ENCODE results near the gene SLC25A25. TPM values are rescaled to one million over a fixed set of nuclear protein-coding genes. Genes with fewer than 3 reads are reported as not detected.
A peak's percentile ranks its signal among the peaks of the same experiment; 100 is the strongest.

The SLC25A25 gene
- total RNA-seq, 1 donor from 2014 or later: 11.3 TPM

DNA sequence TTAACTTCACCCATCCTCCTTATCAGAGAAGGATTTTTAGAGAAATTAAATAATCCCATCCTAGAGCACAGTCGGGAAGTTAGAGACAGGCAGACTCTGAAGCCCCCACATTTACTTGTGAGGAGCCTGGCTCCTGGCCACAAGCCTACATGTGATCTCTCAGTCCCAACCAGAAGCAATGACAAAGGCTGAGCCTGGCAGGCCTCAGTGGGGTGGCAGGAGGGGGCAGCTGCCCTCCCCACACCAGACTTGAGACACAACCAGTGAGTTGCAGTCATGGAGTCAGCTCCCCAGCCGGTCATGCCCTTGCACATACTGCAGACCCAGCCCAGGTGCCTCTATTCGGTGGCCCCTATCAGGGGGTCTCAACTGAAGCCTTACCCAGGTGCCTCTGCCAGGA is 11.9 kb upstream of the SLC25A25 start:
- Mint-ChIP-seq H3K4me1 (ENCODE audit: low read depth) (peaks cover 1% of the 10 kb centered on the region), H3K27me3 (ENCODE audit: low read depth) (peaks cover 8% of the 10 kb centered on the region), H3K36me3 (ENCODE audit: low read depth) (peaks cover under 1% of the 10 kb centered on the region), H3K27ac (no peak overlapping the region), H3K9me3 (no peaks in the 10 kb centered on the region), H3K4me3 (ENCODE audit: low read depth) (no peak overlapping the region)
- no peak for DNase-seq (ENCODE audit: low spot score)
- intact Hi-C loops (cut with micrococcal nuclease): no loop called here

- Mint-ChIP-seq H3K27ac (no peak overlapping the region), H3K36me3 (ENCODE audit: low read depth) (peaks cover 9% of the 10 kb centered on the region), H3K4me1 (ENCODE audit: low read depth) (peaks cover 9% of the 10 kb centered on the region), H3K4me3 (ENCODE audit: low read depth) (no peak overlapping the region), H3K27me3 (ENCODE audit: low read depth) (peaks cover 8% of the 10 kb centered on the region), H3K9me3 (no peaks in the 10 kb centered on the region)
- intact Hi-C loops (cut with micrococcal nuclease): no loop called here
- DNase-seq (ENCODE audit: low spot score): no peak
These were observed 10.9 kb upstream of the SLC25A25 start for GRCh38 chr9:128056887-128057723.

GRCh38 chr9:128057724-128058409 is 10.2 kb upstream of the SLC25A25 start:
- H3K27me3 Mint-ChIP-seq (ENCODE audit: low read depth): peaks cover 8% of the 10 kb centered on the region
- DNase-seq (ENCODE audit: low spot score): no peak
- H3K27ac Mint-ChIP-seq: no peak overlapping the region
- no peaks in the 10 kb centered on the region for H3K9me3 Mint-ChIP-seq
- peaks cover 12% of the 10 kb centered on the region for H3K36me3 Mint-ChIP-seq (ENCODE audit: low read depth)
- H3K4me3 Mint-ChIP-seq (ENCODE audit: low read depth): no peak overlapping the region
- intact Hi-C loops (cut with micrococcal nuclease): no loop called here
- peaks cover 11% of the 10 kb centered on the region for H3K4me1 Mint-ChIP-seq (ENCODE audit: low read depth)

GRCh38 chr9:128059365-128059983 is 8.6 kb upstream of the SLC25A25 start:
- Mint-ChIP-seq H3K4me1 (ENCODE audit: low read depth) (peaks cover 11% of the 10 kb centered on the region), H3K4me3 (ENCODE audit: low read depth) (no peak overlapping the region), H3K27ac (no peak overlapping the region), H3K9me3 (no peaks in the 10 kb centered on the region), H3K36me3 (ENCODE audit: low read depth) (peaks cover 21% of the 10 kb centered on the region), H3K27me3 (ENCODE audit: low read depth) (no peaks in the 10 kb centered on the region)
- intact Hi-C loops (cut with micrococcal nuclease): no loop called here
- DNase-seq (ENCODE audit: low spot score): no peak

- peak overlapping the region; percentile 7 for H3K4me3 Mint-ChIP-seq (ENCODE audit: low read depth)
- no peak for DNase-seq (ENCODE audit: low spot score)
- peak overlapping the region; percentile 52 for H3K27ac Mint-ChIP-seq
- intact Hi-C loops (cut with micrococcal nuclease): loop anchor here (10.0 kb wide), 1 partner anchor 287 kb away; the partner anchor contains the start of gene SH2D3C
- H3K4me1 Mint-ChIP-seq (ENCODE audit: low read depth): peaks cover 23% of the 10 kb centered on the region
- no peaks in the 10 kb centered on the region for H3K9me3 Mint-ChIP-seq
- no peaks in the 10 kb centered on the region for H3K27me3 Mint-ChIP-seq (ENCODE audit: low read depth)
- H3K36me3 Mint-ChIP-seq (ENCODE audit: low read depth): peaks cover 28% of the 10 kb centered on the region
These were observed 6.6 kb upstream of the SLC25A25 start for GRCh38 chr9:128061275-128061960.

- H3K27ac Mint-ChIP-seq: no peak overlapping the region
- peaks cover 28% of the 10 kb centered on the region for H3K36me3 Mint-ChIP-seq (ENCODE audit: low read depth)
These were observed 5.8 kb upstream of the SLC25A25 start for GRCh38 chr9:128062279-128062678.

DNA sequence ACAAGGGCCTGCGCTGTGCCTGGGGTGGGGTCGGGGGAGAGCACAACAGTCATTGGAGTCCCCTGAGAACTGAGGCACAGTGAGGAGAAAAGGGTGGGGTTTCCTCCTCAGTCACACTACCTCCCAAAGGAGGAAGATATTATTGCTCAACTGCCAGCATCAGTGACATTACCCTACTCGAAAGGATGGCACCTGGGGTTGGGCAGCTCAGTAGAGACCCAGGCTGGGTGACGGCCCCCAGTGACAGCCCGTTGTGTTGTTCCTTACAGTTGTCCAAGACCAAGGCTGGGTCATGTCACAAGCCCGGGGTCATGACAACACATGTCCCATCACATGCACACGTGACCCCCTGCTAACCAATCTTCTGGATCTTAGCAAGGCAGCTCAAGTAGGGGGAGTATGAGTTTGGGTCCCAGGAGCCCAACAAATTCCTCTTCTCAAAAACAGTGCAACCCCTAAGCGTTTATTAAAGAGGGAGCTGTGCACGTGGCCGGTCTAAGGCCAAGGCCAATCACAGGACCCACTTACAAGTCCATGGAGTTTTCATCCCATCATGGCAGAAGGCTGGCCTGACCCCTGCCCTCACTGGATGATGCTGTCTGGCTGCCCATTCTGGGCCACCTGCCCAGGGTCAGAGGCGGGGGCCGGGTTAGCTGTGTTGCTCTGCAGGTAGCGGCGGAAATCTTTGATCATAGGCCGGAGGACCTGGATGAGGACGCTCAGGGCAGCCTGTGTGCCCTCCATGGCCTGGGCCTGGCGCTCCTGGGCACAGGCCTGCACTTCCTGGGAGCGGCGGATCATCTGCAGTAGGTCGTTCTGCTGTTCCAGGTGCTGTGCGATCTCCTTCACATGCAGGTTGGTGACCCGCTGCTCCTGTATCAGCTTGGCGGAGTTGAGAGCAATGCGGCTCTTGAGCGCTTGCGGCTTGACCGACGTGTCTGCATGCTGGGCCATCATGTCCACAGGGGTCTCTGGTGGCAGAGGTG is 4.9 kb upstream of the SLC25A25 start:
- H3K27ac Mint-ChIP-seq: no peak overlapping the region
- no peak for DNase-seq (ENCODE audit: low spot score)
- peaks cover 28% of the 10 kb centered on the region for H3K36me3 Mint-ChIP-seq (ENCODE audit: low read depth)
- H3K27me3 Mint-ChIP-seq (ENCODE audit: low read depth): no peaks in the 10 kb centered on the region
- H3K4me1 Mint-ChIP-seq (ENCODE audit: low read depth): peaks cover 24% of the 10 kb centered on the region
- no peak overlapping the region for H3K4me3 Mint-ChIP-seq (ENCODE audit: low read depth)
- H3K9me3 Mint-ChIP-seq: no peaks in the 10 kb centered on the region
- intact Hi-C loops (cut with micrococcal nuclease): loop anchor here (10.0 kb wide), 1 partner anchor 288 kb away; the partner anchor contains the start of gene SH2D3C

More at GRCh38 chr9:128062279-128062678, 5.8 kb upstream of the SLC25A25 start:
- Mint-ChIP-seq H3K4me3 (ENCODE audit: low read depth) (no peak overlapping the region), H3K27me3 (ENCODE audit: low read depth) (no peaks in the 10 kb centered on the region), H3K9me3 (no peaks in the 10 kb centered on the region), H3K4me1 (ENCODE audit: low read depth) (peaks cover 24% of the 10 kb centered on the region)
- intact Hi-C loops (cut with micrococcal nuclease): loop anchor here (10.0 kb wide), 1 partner anchor 287 kb away; the partner anchor contains the start of gene SH2D3C
- DNase-seq (ENCODE audit: low spot score): no peak

DNA sequence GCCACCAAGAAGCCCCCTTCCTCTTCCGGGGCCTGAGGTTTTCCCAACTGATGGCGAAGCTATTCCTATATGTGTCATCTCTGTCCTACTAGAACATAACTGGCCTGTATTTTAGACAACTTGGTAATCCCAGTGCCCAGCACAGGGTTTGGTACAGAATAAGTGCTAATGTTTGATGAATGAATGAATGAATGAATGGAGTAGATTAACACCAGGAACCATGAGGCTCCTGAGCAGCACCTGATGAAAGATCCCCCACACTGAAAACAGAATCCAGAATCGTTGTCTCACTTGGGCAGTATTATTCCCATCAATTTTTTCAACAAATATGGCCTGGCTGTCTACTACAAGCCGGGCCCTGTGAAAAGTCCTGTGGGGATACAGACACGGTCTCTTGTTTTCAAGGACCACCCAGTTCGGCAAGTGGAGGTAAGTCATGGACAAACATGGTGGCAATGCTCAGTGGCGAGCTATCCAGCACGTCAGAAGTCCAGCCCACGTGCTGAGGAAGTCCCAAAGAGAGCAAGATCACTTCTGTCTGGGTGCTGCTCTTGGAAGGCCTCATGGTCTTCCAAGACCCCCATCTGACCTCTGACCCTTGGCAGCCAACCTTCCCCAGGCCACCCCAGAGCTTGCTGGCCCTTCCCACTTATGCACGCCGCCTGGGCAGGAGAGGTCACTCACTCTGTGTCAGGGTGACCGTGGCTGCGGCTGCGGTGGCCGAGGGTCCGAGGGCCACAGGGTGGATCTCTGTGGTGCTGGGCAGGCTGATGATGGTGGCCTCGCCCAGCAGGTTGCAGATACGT is 1.9 kb upstream of the SLC25A25 start:
- no peak for DNase-seq (ENCODE audit: low spot score)
- H3K27me3 Mint-ChIP-seq (ENCODE audit: low read depth): no peaks in the 10 kb centered on the region
- no peaks in the 10 kb centered on the region for H3K9me3 Mint-ChIP-seq
- intact Hi-C loops (cut with micrococcal nuclease): loop anchor here (2.0 to 10.0 kb wide), 2 partner anchors 33 to 291 kb away; partner anchors contain the start of gene SH2D3C
- peaks cover 36% of the 10 kb centered on the region for H3K4me1 Mint-ChIP-seq (ENCODE audit: low read depth)
- peak overlapping the region; percentile 73 for H3K27ac Mint-ChIP-seq
- no peak overlapping the region for H3K4me3 Mint-ChIP-seq (ENCODE audit: low read depth)
- H3K36me3 Mint-ChIP-seq (ENCODE audit: low read depth): peaks cover 33% of the 10 kb centered on the region

DNA sequence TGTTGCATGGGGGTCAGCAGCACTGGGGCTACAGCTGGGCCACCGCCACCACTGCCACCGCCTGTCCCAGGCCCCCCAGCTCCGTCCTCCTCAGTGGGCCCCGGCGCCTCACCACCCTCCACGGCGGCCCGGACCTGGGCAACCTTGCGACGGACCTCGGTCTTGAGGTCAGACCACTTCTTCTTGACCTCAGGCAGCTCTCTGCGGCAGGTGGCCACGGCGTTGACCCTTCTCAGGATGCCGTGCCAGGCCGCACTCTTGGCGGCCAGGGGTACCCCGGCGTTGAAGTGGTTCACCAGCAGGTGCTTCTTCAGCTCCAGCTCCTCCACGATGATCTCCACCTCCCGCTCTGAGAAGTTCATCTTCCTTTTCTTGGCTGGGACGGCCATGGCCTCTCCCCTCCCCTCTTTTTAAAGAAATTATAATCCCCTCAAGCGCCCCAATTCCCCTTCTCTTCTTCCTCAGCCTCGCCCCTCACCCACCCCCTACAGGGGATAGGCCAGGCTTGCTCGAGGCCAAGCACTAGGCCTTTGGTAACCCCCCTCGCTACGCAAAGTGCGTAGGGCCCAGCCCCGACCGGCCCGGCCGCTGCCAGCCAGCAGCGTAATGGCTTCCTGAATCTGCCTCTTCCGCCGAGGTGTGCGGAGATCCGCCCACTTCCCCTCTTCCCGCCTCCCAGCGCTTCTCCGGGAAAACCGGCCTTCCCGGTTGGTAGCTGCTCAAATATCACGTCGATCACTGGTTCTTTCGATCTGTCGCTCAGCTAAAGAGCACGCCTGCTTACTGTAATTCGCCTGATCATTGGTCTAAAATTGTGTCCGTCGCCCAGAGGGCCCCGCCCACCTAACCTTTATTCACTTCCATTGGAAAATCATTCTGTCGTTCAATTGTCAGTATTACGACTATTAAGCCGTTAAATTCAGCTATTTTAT is 1.1 kb upstream of the SLC25A25 start, which contains the start of gene NAIF1:
TSS of gene NAIF1 (minus strand) at position 608 of the 932 bp plus-strand sequence. CDS start at position 389, 219 bp downstream.
- intact Hi-C loops (cut with micrococcal nuclease): loop anchor here (1.0 to 10.0 kb wide), 3 partner anchors 27 to 292 kb away; partner anchors contain the start of gene SH2D3C
- peak within 1 kb of the TSS; percentile 73 for H3K27ac Mint-ChIP-seq
- peaks cover 34% of the 10 kb centered on the region for H3K4me1 Mint-ChIP-seq (ENCODE audit: low read depth)
- H3K4me3 Mint-ChIP-seq (ENCODE audit: low read depth): no peak within 1 kb of the TSS
- peak; percentile 97 for DNase-seq (ENCODE audit: low spot score)
- H3K9me3 Mint-ChIP-seq: no peaks in the 10 kb centered on the region
- peaks cover 26% of the 10 kb centered on the region for H3K36me3 Mint-ChIP-seq (ENCODE audit: low read depth)
- no peaks in the 10 kb centered on the region for H3K27me3 Mint-ChIP-seq (ENCODE audit: low read depth)
